Activated B cell treated with CpG ODN at 0.5 μM for 24 hours (primary cell): ENCODE measurements around the gene SIRT6. TPM values are rescaled to one million over a fixed set of nuclear protein-coding genes. Genes with fewer than 3 reads are reported as not detected.
A peak's percentile ranks its signal among the peaks of the same experiment; 100 is the strongest.

Experiments
- ATAC-seq: fragments of 200-7000 bp; cut with Tn5 transposase; one replicate; pipeline ENCODE4 v1.10.0; 2021; ENCODE audit warnings: low read depth, mild to moderate bottlenecking, moderate library complexity
- CTCF ChIA-PET: fragments of 350-600 bp; sonication (Branson Sonifier 250); formaldehyde crosslinking; loops from one replicate; lab custom pipeline; 2021; ENCODE audit warnings: antibody characterized with exemption; lab: Charles Lee
- POLR2A ChIA-PET: fragments of 350-600 bp; sonication (Branson Sonifier 250); formaldehyde crosslinking; loops from one replicate; lab custom pipeline; 2021; ENCODE audit warnings: antibody characterized with exemption; lab: Charles Lee
- DNase-seq: peaks from one replicate; pipeline ENCODE4 v3.0.0; 2022
- H3K27ac Mint-ChIP-seq: one replicate; pipeline ENCODE4 v1.8.0; 2020; ENCODE audit warnings: mixed read lengths
- H3K27me3 Mint-ChIP-seq: one replicate; pipeline ENCODE4 v1.8.0; 2021; ENCODE audit warnings: mixed read lengths
- H3K36me3 Mint-ChIP-seq: one replicate; pipeline ENCODE4 v1.8.0; 2021; ENCODE audit warnings: low read depth, mixed read lengths
- H3K4me1 Mint-ChIP-seq: one replicate; pipeline ENCODE4 v1.8.0; 2021; ENCODE audit warnings: mixed read lengths
- H3K4me3 Mint-ChIP-seq: one replicate; pipeline ENCODE4 v1.8.0; 2020; ENCODE audit warnings: mild to moderate bottlenecking, mixed read lengths
- H3K9me3 Mint-ChIP-seq: one replicate; pipeline ENCODE4 v1.8.0; 2020; ENCODE audit warnings: mixed read lengths
- intact Hi-C: fragments of 100-400 bp; cut with micrococcal nuclease; formaldehyde crosslinking; loops from one replicate; pipeline ENCODE4 v1.15.1; 2024
- total RNA-seq: library from RNA; stranded (reverse); gene quantifications from 2 replicates; pipeline ENCODE4 v1.2.3, GENCODE V29; 2022
- TF ChIP-seq, protein P1 (sequence below): fragments of 200-600 bp; IDR thresholded peaks from one replicate; pipeline ENCODE4 v1.8.0; 2022; ENCODE audit warnings: antibody characterized with exemption, mild to moderate bottlenecking

SIRT6 gene
- total RNA-seq, 1 donor from 2014 or later: 34.1 TPM

DNA sequence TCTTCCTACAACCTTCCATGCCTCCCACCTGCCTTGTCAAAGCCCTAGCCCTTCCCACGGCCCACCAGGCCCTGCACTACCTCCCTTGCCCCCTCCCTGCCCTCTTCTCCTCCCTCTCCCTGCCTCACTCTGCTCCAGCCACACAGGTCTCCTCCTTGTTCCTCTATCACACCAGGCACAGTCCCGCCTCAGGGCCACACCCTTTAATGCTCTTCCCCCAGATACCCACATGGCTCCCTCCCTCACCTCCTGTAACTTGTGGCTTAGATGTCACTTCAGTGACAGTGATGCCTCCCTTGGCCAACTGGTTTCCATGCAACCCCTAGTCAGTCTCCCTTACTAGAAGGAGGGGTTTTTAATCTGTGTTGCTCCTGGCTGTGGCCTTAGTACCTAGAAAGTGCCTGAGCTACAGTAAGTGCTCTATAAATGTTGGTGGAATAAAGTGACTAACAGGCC, 1.3 kb downstream of the SIRT6 start:
- ChIA-PET POLR2A (no interaction called here), CTCF (no interaction called here)
- no peaks in the 10 kb centered on the region for H3K9me3 Mint-ChIP-seq
- no peak for DNase-seq
- ATAC-seq: no peak
- peak overlapping the region; percentile 94 for H3K27ac Mint-ChIP-seq
- H3K4me3 Mint-ChIP-seq: peak overlapping the region; percentile 97
- no peaks in the 10 kb centered on the region for H3K27me3 Mint-ChIP-seq
- peaks cover 39% of the 10 kb centered on the region for H3K36me3 Mint-ChIP-seq
- peaks cover 35% of the 10 kb centered on the region for H3K4me1 Mint-ChIP-seq
- intact Hi-C loops: loop anchor here (5.0 to 10.0 kb wide), 2 partner anchors 56 to 611 kb away; partner anchors contain the start of genes FEM1A and MAP2K2
- TF ChIP-seq, protein P1, sequence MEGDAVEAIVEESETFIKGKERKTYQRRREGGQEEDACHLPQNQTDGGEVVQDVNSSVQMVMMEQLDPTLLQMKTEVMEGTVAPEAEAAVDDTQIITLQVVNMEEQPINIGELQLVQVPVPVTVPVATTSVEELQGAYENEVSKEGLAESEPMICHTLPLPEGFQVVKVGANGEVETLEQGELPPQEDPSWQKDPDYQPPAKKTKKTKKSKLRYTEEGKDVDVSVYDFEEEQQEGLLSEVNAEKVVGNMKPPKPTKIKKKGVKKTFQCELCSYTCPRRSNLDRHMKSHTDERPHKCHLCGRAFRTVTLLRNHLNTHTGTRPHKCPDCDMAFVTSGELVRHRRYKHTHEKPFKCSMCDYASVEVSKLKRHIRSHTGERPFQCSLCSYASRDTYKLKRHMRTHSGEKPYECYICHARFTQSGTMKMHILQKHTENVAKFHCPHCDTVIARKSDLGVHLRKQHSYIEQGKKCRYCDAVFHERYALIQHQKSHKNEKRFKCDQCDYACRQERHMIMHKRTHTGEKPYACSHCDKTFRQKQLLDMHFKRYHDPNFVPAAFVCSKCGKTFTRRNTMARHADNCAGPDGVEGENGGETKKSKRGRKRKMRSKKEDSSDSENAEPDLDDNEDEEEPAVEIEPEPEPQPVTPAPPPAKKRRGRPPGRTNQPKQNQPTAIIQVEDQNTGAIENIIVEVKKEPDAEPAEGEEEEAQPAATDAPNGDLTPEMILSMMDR: no peak

DNA sequence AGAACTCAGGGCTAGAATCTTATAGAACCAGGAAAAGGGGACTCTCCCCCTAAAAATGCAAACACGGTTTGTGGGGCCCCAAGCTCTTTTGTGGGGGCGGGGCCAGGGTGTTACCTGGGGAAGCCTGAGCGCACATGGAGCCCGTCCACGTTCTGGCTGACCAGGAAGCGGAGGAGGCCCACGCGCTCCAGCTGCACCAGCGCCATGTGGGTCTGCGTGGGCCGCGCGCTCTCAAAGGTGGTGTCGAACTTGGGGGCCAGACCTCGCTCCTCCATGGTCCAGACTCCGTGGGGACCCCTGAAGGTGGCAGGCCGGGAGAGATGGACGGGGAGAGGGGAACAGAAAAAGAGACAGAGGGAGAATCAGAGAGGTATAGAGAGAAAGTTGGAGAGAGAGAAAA, 3.4 kb downstream of the SIRT6 start:
- ATAC-seq (no peak), DNase-seq (no peak)
- TF ChIP-seq, protein P1: no peak
- Mint-ChIP-seq H3K27me3 (no peaks in the 10 kb centered on the region), H3K4me1 (peaks cover 35% of the 10 kb centered on the region), H3K4me3 (no peak overlapping the region), H3K36me3 (peaks cover 48% of the 10 kb centered on the region), H3K27ac (no peak overlapping the region), H3K9me3 (no peaks in the 10 kb centered on the region)
- intact Hi-C loops: no loop called here
- CTCF ChIA-PET: no interaction called here
- POLR2A ChIA-PET: interaction anchor here (0.6 kb wide), 1 partner anchor 153 kb away, joined by 3 read pairs; no protein-coding TSS in a partner anchor

DNA sequence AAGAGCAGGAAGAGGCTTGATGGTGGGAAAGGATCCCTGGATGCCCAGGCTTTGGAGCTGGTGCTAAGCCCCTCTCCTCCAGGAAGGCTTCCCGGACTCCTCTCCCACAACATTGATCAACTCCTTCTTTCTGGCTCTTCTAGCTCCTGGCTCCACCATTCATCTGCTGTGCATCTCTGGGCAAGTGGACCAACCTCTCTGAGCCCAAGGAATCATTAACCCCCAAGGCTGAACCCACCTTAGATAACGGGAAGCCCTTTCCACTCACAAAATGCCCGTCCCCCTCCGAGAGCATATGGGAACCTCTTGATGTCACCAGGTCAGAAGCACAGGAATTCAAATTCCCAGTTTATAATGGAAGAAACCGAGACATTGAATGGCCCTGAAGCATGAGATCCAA, 5.2 kb downstream of the SIRT6 start:
- Mint-ChIP-seq H3K4me3 (no peak overlapping the region), H3K27ac (no peak overlapping the region), H3K4me1 (peaks cover 25% of the 10 kb centered on the region), H3K27me3 (peaks cover 3% of the 10 kb centered on the region), H3K9me3 (no peaks in the 10 kb centered on the region), H3K36me3 (peaks cover 45% of the 10 kb centered on the region)
- DNase-seq (no peak), ATAC-seq (no peak)
- ChIA-PET CTCF (no interaction called here), POLR2A (interaction anchor here (0.7 kb wide), 1 partner anchor 70 kb away, joined by 4 read pairs; the partner anchor contains the start of gene YJU2)
- intact Hi-C loops: no loop called here
- TF ChIP-seq, protein P1: no peak

DNA sequence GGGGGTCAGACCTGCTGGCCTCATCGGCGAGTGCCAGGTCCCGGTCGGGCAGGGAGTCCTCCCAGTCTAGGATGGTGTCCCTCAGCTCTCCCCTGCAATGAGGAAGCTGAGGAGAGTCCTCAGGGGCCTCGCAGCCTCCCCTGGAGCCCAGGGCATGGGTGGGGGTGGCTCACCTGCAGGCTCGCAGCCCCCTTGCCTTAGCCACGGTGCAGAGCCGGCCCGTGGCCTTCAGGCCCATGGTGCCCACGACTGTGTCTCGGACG, 6.8 kb downstream of the SIRT6 start:
- DNase-seq: no peak

DNA sequence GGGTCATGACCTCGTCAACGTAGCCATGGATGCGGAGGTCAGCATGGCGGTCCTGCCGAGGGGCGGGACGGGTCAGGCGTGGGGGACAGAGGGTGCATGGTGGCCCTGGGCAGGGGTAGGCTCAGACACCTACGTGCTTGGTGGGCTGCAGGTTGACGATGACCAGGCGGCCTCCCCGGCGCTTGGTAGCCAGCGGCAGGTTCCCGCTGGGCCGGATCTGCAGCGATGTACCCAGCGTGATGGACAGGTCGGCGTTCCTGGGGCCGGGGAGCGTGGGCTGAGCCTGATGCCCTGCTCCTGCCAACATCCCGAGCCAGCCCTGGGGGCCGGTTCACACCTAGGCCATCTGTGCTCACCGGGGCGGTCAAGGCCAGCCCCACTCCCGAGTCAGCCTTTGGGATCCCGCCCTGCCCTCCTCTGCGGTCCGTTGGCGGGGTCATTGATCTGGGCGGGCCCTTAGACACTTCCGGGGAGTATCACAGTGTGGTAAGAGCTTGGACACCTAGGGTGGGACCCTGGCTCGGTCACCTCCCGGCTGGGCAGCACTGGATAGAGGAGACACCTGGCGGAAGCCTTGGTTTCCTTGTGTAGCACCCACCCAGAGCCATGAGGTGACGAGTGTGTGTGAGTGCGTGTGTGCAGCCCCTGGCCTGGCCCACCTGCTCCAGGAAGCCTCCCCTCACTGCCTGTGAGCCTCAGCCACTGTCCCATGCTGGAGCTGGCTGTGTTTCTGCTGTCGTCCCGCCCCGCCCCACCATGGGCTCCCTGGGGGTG, 7.3 kb downstream of the SIRT6 start:
- peaks cover 38% of the 10 kb centered on the region for H3K36me3 Mint-ChIP-seq
- peaks cover 7% of the 10 kb centered on the region for H3K27me3 Mint-ChIP-seq
- H3K4me3 Mint-ChIP-seq: no peak overlapping the region
- H3K4me1 Mint-ChIP-seq: peaks cover 8% of the 10 kb centered on the region
- POLR2A ChIA-PET: interaction anchor here (0.5 kb wide), 1 partner anchor 10 kb away, joined by 3 read pairs; no protein-coding TSS in a partner anchor
- no peak for DNase-seq
- CTCF ChIA-PET: no interaction called here
- no peak for ATAC-seq
- no peak overlapping the region for H3K27ac Mint-ChIP-seq
- TF ChIP-seq, protein P1: no peak
- intact Hi-C loops: no loop called here
- no peaks in the 10 kb centered on the region for H3K9me3 Mint-ChIP-seq

More for the DNA sequence above, 6.8 kb downstream of the SIRT6 start:
- Mint-ChIP-seq H3K9me3 (no peaks in the 10 kb centered on the region), H3K27me3 (peaks cover 7% of the 10 kb centered on the region), H3K4me1 (peaks cover 12% of the 10 kb centered on the region), H3K27ac (no peak overlapping the region), H3K4me3 (no peak overlapping the region), H3K36me3 (peaks cover 41% of the 10 kb centered on the region)
- intact Hi-C loops: no loop called here
- POLR2A ChIA-PET: interaction anchor here (0.5 kb wide), 1 partner anchor 11 kb away, joined by 3 read pairs; no protein-coding TSS in a partner anchor
- ATAC-seq: no peak
- TF ChIP-seq, protein P1: no peak
- CTCF ChIA-PET: no interaction called here
